ENCODE measurements around the gene CTSW. TPM values are rescaled to one million over a fixed set of nuclear protein-coding genes. Genes with fewer than 3 reads are reported as not detected.

Gene CTSW
- total and polyA plus RNA-seq, 4 donors = 2.9 to 8.7 (median 3.8) TPM

GRCh38 chr11:65863889-65864705 lies 15.5 kb upstream of the CTSW start:
- Histone ChIP-seq H3K9ac (ENCODE audit: insufficient read depth in 1 of 2, low read length in 2 of 2) (no peak overlapping the region), H3K4me3 (no peak overlapping the region), H3K27ac (ENCODE audit: low read depth in 1 of 2, low read length in 1 of 2) (no peak overlapping the region), H3K4me1 (ENCODE audit: control insufficient read depth in 5 of 5, insufficient read depth in 5 of 5, low read length in 5 of 5) (peaks cover 0 to 21% (median 10%) of the 10 kb centered on the region in 5 donors), H3K27me3 (ENCODE audit: control insufficient read depth in 3 of 3, insufficient read depth in 3 of 3, low read length in 2 of 3) (no peaks in the 10 kb centered on the region), H3K9me3 (ENCODE audit: control insufficient read depth in 4 of 4, insufficient read depth in 3 of 4, low read length in 3 of 4) (no peaks in the 10 kb centered on the region), H3K36me3 (ENCODE audit: control insufficient read depth in 4 of 4, insufficient read depth in 4 of 4, low read length in 4 of 4) (peaks cover 13 to 55% (median 33%) of the 10 kb centered on the region in 4 donors)
- peak in 1 of 3 donors; percentile 11 for DNase-seq
- TF ChIP-seq CTCF (IDR thresholded peaks at IDR 0.05; ENCODE audit: control extremely low read depth, extremely low read depth) = no peak
- ATAC-seq (ENCODE audit: insufficient read depth, low FRiP score) = no peak
- WGBS, 2 donors = 84 to 91% methylated on average over 12 of the region's 12 CpGs

- DNase-seq (peak in 1 of 3 donors; percentile 12), ATAC-seq (ENCODE audit: insufficient read depth, low FRiP score) (no peak)
- H3K9me3 ChIP-seq (ENCODE audit: control insufficient read depth in 4 of 4, insufficient read depth in 3 of 4, low read length in 3 of 4) = no peaks in the 10 kb centered on the region
- no peaks in the 10 kb centered on the region for H3K27me3 ChIP-seq (ENCODE audit: control insufficient read depth in 3 of 3, insufficient read depth in 3 of 3, low read length in 2 of 3)
- peaks cover 0 to 16% (median 9%) of the 10 kb centered on the region in 5 donors for H3K4me1 ChIP-seq (ENCODE audit: control insufficient read depth in 5 of 5, insufficient read depth in 5 of 5, low read length in 5 of 5)
- 87 to 94% methylated on average over 18 of the region's 18 CpGs for WGBS, 2 donors
- no peak overlapping the region for H3K4me3 ChIP-seq
- no peak overlapping the region for H3K27ac ChIP-seq (ENCODE audit: low read depth in 1 of 2, low read length in 1 of 2)
- H3K36me3 ChIP-seq (ENCODE audit: control insufficient read depth in 4 of 4, insufficient read depth in 4 of 4, low read length in 4 of 4) = peaks cover 13 to 58% (median 39%) of the 10 kb centered on the region in 4 donors
- no peak for TF ChIP-seq CTCF (IDR thresholded peaks at IDR 0.05; ENCODE audit: control extremely low read depth, extremely low read depth)
- H3K9ac ChIP-seq (ENCODE audit: insufficient read depth in 1 of 2, low read length in 2 of 2) = no peak overlapping the region
Observed at GRCh38 chr11:65864706-65865471, 14.7 kb upstream of the CTSW start.

- H3K9me3 ChIP-seq (ENCODE audit: control insufficient read depth in 4 of 4, insufficient read depth in 3 of 4, low read length in 3 of 4) = no peaks in the 10 kb centered on the region
- ATAC-seq (ENCODE audit: insufficient read depth, low FRiP score) = no peak
- no peak overlapping the region for H3K27ac ChIP-seq (ENCODE audit: low read depth in 1 of 2, low read length in 1 of 2)
- H3K9ac ChIP-seq (ENCODE audit: insufficient read depth in 1 of 2, low read length in 2 of 2) = no peak overlapping the region
- H3K27me3 ChIP-seq (ENCODE audit: control insufficient read depth in 3 of 3, insufficient read depth in 3 of 3, low read length in 2 of 3) = no peaks in the 10 kb centered on the region
- H3K36me3 ChIP-seq (ENCODE audit: control insufficient read depth in 4 of 4, insufficient read depth in 4 of 4, low read length in 4 of 4) = peaks cover 13 to 58% (median 45%) of the 10 kb centered on the region in 4 donors
- WGBS, 2 donors = 89 to 95% methylated on average over 8 to 9 of the region's 9 CpGs
- H3K4me3 ChIP-seq = no peak overlapping the region
- no peak for TF ChIP-seq CTCF (IDR thresholded peaks at IDR 0.05; ENCODE audit: control extremely low read depth, extremely low read depth)
- H3K4me1 ChIP-seq (ENCODE audit: control insufficient read depth in 5 of 5, insufficient read depth in 5 of 5, low read length in 5 of 5) = peaks cover 0 to 19% (median 12%) of the 10 kb centered on the region in 5 donors
- DNase-seq = peak in 1 of 3 donors; percentile 11
Observed at GRCh38 chr11:65865550-65866172, 14.0 kb upstream of the CTSW start.
